Large intestine (tissue), 3 donors: ENCODE results near the gene H6PD. TPM values are rescaled to one million over a fixed set of nuclear protein-coding genes. Genes with fewer than 3 reads are reported as not detected.

Experiments
- DNase-seq, 2 donors: peaks; one replicate each; pipeline versions ENCODE4 v3.0.0 to v3.0.0-alpha.2; 2013
- H3K27ac ChIP-seq: one replicate; pipeline ENCODE4 v1.5.1; 2013; ENCODE audit warnings: low read length
- H3K27me3 ChIP-seq: 2 replicates; pipeline ENCODE4 v1.6.1; 2013; ENCODE audit warnings: low read length; ENCODE audit not compliant: control insufficient read depth, insufficient read depth
- H3K36me3 ChIP-seq: 2 replicates; pipeline ENCODE4 v1.6.1; 2013; ENCODE audit warnings: low read length; ENCODE audit not compliant: control insufficient read depth, insufficient read depth
- H3K4me1 ChIP-seq: one replicate; pipeline ENCODE4 v1.6.1; 2013; ENCODE audit warnings: low read length; ENCODE audit not compliant: control insufficient read depth, insufficient read depth
- H3K4me3 ChIP-seq: one replicate; pipeline ENCODE4 v1.5.1; 2013; ENCODE audit warnings: low read length
- H3K9me3 ChIP-seq: one replicate; pipeline ENCODE4 v1.6.1; 2013; ENCODE audit warnings: mild to moderate bottlenecking, low read depth, low read length, moderate library complexity; ENCODE audit not compliant: control insufficient read depth
- WGBS: methylation state at CpG from one replicate; pipeline ENCODE4 v1.1.5; 2013; ENCODE audit warnings: low lambda C conversion rate; ENCODE audit not compliant: insufficient coverage; 5-methylcytosine and 5-hydroxymethylcytosine counted together
- polyA plus RNA-seq: library from polyadenylated mRNA; unstranded; fragments of 120-200 nt; gene quantifications from one replicate; pipeline ENCODE4 v1.2.1, GENCODE V29; 2013

Gene H6PD
- polyA plus RNA-seq, 1 donor, result 36.6 TPM

- no CpG with 5 or more reads among the region's 18 CpGs for WGBS
- H3K4me3 ChIP-seq, result no peak overlapping the region
- no peaks in the 10 kb centered on the region for H3K9me3 ChIP-seq
- DNase-seq, result no peak
- no peak overlapping the region for H3K27ac ChIP-seq
- peaks cover 46% of the 10 kb centered on the region for H3K4me1 ChIP-seq
- H3K36me3 ChIP-seq, result peaks cover 52% of the 10 kb centered on the region
- H3K27me3 ChIP-seq, result no peaks in the 10 kb centered on the region
Observed at GRCh38 chr1:9247894-9248293, 13.3 kb downstream of the H6PD start.

- Histone ChIP-seq H3K36me3 (peaks cover 50% of the 10 kb centered on the region), H3K4me3 (no peak overlapping the region), H3K4me1 (peaks cover 51% of the 10 kb centered on the region), H3K27me3 (no peaks in the 10 kb centered on the region), H3K27ac (peak overlapping the region; percentile 85), H3K9me3 (no peaks in the 10 kb centered on the region)
- no CpG with 5 or more reads among the region's 21 CpGs for WGBS
- DNase-seq, result no peak
Observed at GRCh38 chr1:9248341-9249262, 14.0 kb downstream of the H6PD start.

- no CpG with 5 or more reads among the region's 3 CpGs for WGBS
- H3K9me3 ChIP-seq, result no peaks in the 10 kb centered on the region
- peak overlapping the region; percentile 85 for H3K27ac ChIP-seq
- H3K4me1 ChIP-seq, result peaks cover 53% of the 10 kb centered on the region
- H3K4me3 ChIP-seq, result no peak overlapping the region
- no peak for DNase-seq
- H3K27me3 ChIP-seq, result no peaks in the 10 kb centered on the region
- peaks cover 50% of the 10 kb centered on the region for H3K36me3 ChIP-seq
Observed at GRCh38 chr1:9249263-9249533, 14.6 kb downstream of the H6PD start.

GRCh38 chr1:9249534-9250410 is 15.2 kb downstream of the H6PD start:
- H3K27me3 ChIP-seq, result no peaks in the 10 kb centered on the region
- DNase-seq, result peak; percentile 67 to 86
- no peak overlapping the region for H3K4me3 ChIP-seq
- WGBS, result no CpG with 5 or more reads among the region's 17 CpGs
- peaks cover 50% of the 10 kb centered on the region for H3K36me3 ChIP-seq
- peaks cover 48% of the 10 kb centered on the region for H3K4me1 ChIP-seq
- H3K9me3 ChIP-seq, result no peaks in the 10 kb centered on the region
- peak overlapping the region; percentile 85 for H3K27ac ChIP-seq

- Histone ChIP-seq H3K36me3 (peaks cover 45% of the 10 kb centered on the region), H3K27ac (peak overlapping the region; percentile 68), H3K9me3 (no peaks in the 10 kb centered on the region), H3K27me3 (no peaks in the 10 kb centered on the region), H3K4me3 (no peak overlapping the region), H3K4me1 (peaks cover 47% of the 10 kb centered on the region)
- WGBS, result no CpG with 5 or more reads among the region's 21 CpGs
- peak; percentile 62 to 77 for DNase-seq
Observed at GRCh38 chr1:9250411-9251381, 16.1 kb downstream of the H6PD start.

GRCh38 chr1:9251501-9251900 is 16.9 kb downstream of the H6PD start:
- no peak overlapping the region for H3K27ac ChIP-seq
- H3K4me3 ChIP-seq, result no peak overlapping the region

GRCh38 chr1:9253004-9253403 is 18.4 kb downstream of the H6PD start:
- DNase-seq, result peak in 1 of 2 donors; percentile 63

More at GRCh38 chr1:9251501-9251900, 16.9 kb downstream of the H6PD start:
- no CpG with 5 or more reads among the region's 6 CpGs for WGBS
- Histone ChIP-seq H3K9me3 (no peaks in the 10 kb centered on the region), H3K4me1 (peaks cover 47% of the 10 kb centered on the region), H3K27me3 (no peaks in the 10 kb centered on the region), H3K36me3 (peaks cover 46% of the 10 kb centered on the region)
- no peak for DNase-seq

GRCh38 chr1:9253453-9254105 is 19.0 kb downstream of the H6PD start:
- Histone ChIP-seq H3K4me1 (peaks cover 44% of the 10 kb centered on the region), H3K27ac (peak overlapping the region; percentile 22), H3K4me3 (no peak overlapping the region), H3K36me3 (peaks cover 39% of the 10 kb centered on the region), H3K9me3 (peaks cover 3% of the 10 kb centered on the region), H3K27me3 (no peaks in the 10 kb centered on the region)
- no peak for DNase-seq
- no CpG with 5 or more reads among the region's 10 CpGs for WGBS

More at GRCh38 chr1:9253004-9253403, 18.4 kb downstream of the H6PD start:
- Histone ChIP-seq H3K36me3 (peaks cover 39% of the 10 kb centered on the region), H3K27ac (peak overlapping the region; percentile 22), H3K9me3 (peaks cover 2% of the 10 kb centered on the region), H3K4me3 (no peak overlapping the region), H3K4me1 (peaks cover 47% of the 10 kb centered on the region), H3K27me3 (no peaks in the 10 kb centered on the region)
- WGBS, result no CpG with 5 or more reads among the region's 8 CpGs

GRCh38 chr1:9256332-9256731 is 21.8 kb downstream of the H6PD start:
- Histone ChIP-seq H3K4me3 (no peak overlapping the region), H3K27ac (no peak overlapping the region), H3K36me3 (peaks cover 28% of the 10 kb centered on the region), H3K27me3 (no peaks in the 10 kb centered on the region), H3K9me3 (peaks cover 3% of the 10 kb centered on the region), H3K4me1 (peaks cover 16% of the 10 kb centered on the region)
- DNase-seq, result no peak
- no CpG with 5 or more reads among the region's 7 CpGs for WGBS
